ENCODE results near the gene MFAP3L.
"Not testable (repeated sequence)": the region's sequence is repeated elsewhere in the genome, so short reads cannot be mapped to it uniquely, and the experiment has no call there.

The MFAP3L gene

DNA sequence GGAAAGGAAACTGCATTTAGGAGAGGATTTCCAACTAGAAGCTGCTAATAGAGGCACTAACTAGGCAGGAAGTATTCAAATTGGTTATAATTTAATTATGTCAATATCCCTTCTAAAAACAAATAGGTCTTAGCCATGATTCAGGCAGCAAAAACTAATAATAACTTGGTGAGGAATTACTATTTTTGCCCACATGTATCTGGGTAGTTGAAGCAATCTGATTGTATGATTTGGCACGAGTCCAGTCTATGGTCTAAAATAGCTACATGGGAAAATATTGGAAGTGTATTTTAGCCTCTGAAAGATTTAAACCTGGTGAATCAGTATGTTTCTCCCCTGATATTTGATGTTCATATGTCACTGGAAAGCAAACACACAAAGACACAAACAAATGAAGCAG is 62.2 kb downstream of the MFAP3L start:
- Histone ChIP-seq H3K27ac (ENCODE audit: low read length) (no peak overlapping the region), H3K4me1 (ENCODE audit: control insufficient read depth, insufficient read depth, low read length) (no peaks in the 10 kb centered on the region), H3K9me3 (ENCODE audit: control insufficient read depth in 2 of 2, low read length in 2 of 2) (no peaks in the 10 kb centered on the region), H3K9ac (ENCODE audit: low read length in 2 of 2) (no peak overlapping the region), H3K27me3 (ENCODE audit: control insufficient read depth in 1 of 2, insufficient read depth in 2 of 2, low read length in 2 of 2) (no peaks in the 10 kb centered on the region), H3K36me3 (ENCODE audit: control insufficient read depth in 2 of 2, insufficient read depth in 2 of 2, low read length in 2 of 2) (no peaks in the 10 kb centered on the region), H3K4me3 (ENCODE audit: low read length in 2 of 2) (no peak overlapping the region)

DNA sequence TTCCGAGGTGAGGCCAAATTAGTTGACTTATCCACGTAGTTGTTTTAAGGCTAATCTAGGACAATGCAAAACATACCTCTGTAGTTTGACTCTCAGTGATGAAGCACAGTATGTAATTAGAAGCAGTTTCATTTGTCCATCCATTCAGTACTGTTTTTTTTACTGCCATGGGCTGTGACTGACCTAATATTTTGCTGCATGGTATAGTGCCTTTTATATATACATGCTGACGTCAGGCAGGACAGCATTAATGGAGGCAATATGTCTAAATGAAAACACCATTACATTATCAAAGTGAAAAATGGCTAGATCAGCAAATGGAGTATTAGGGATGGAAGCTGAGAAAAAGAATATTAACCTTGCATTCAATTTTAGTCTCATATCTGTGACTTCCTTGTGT is 66.9 kb downstream of the MFAP3L start:
- Histone ChIP-seq H3K4me1 (ENCODE audit: control insufficient read depth, insufficient read depth, low read length) (no peaks in the 10 kb centered on the region), H3K36me3 (ENCODE audit: control insufficient read depth in 2 of 2, insufficient read depth in 2 of 2, low read length in 2 of 2) (no peaks in the 10 kb centered on the region), H3K27me3 (ENCODE audit: control insufficient read depth in 1 of 2, insufficient read depth in 2 of 2, low read length in 2 of 2) (no peaks in the 10 kb centered on the region), H3K9me3 (ENCODE audit: control insufficient read depth in 2 of 2, low read length in 2 of 2) (peaks cover 0 to 2% of the 10 kb centered on the region in 2 donors), H3K27ac (ENCODE audit: low read length) (no peak overlapping the region), H3K9ac (ENCODE audit: low read length in 2 of 2) (no peak overlapping the region), H3K4me3 (ENCODE audit: low read length in 2 of 2) (no peak overlapping the region)

DNA sequence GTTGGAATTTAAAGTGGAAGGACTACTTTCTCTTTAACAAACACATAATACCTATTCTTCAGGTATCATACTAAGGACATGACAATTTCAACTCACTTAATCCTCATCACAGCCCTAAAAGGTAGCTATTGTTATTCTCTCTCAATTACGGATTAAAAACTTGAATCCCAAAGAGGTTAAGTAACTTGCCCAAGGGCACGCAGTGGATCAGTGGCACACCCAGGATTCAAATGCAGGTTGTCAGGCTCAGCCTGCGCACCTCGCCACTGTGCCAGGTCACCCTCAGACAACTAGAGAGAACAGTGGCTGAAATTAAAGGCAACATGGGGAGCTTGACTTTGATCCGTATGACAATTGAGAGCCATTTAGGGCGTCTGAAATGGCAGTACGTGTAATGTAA is 67.6 kb downstream of the MFAP3L start:
- Histone ChIP-seq H3K27ac (ENCODE audit: low read length) (no peak overlapping the region), H3K4me1 (ENCODE audit: control insufficient read depth, insufficient read depth, low read length) (no peaks in the 10 kb centered on the region), H3K4me3 (ENCODE audit: low read length in 2 of 2) (no peak overlapping the region), H3K27me3 (ENCODE audit: control insufficient read depth in 1 of 2, insufficient read depth in 2 of 2, low read length in 2 of 2) (no peaks in the 10 kb centered on the region), H3K36me3 (ENCODE audit: control insufficient read depth in 2 of 2, insufficient read depth in 2 of 2, low read length in 2 of 2) (no peaks in the 10 kb centered on the region), H3K9me3 (ENCODE audit: control insufficient read depth in 2 of 2, low read length in 2 of 2) (peaks cover 0 to 2% of the 10 kb centered on the region in 2 donors), H3K9ac (ENCODE audit: low read length in 2 of 2) (no peak overlapping the region)

DNA sequence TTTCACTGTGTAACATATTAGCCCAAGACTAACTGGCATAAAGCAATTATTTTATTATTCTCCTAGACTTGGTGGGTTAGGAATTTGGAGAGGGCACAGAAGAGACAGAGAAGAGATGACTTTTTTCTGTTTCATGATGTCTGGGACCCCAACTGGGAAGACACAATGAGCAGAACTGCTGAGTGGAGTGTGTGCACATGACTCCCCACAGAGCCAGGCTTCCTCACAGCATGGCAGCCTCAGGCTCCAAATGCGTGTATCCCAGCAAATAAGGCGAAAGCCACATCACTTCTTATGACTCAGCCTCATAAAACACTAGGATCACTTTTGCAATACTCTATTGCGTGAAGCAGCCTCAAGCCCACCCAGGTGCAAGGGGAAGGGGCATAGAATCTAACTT is 68.4 kb downstream of the MFAP3L start:
- Histone ChIP-seq H3K27ac (ENCODE audit: low read length) (no peak overlapping the region), H3K36me3 (ENCODE audit: control insufficient read depth in 2 of 2, insufficient read depth in 2 of 2, low read length in 2 of 2) (no peaks in the 10 kb centered on the region), H3K4me1 (ENCODE audit: control insufficient read depth, insufficient read depth, low read length) (no peaks in the 10 kb centered on the region), H3K4me3 (ENCODE audit: low read length in 2 of 2) (no peak overlapping the region), H3K9ac (ENCODE audit: low read length in 2 of 2) (no peak overlapping the region), H3K9me3 (ENCODE audit: control insufficient read depth in 2 of 2, low read length in 2 of 2) (peaks cover 0 to 2% of the 10 kb centered on the region in 2 donors), H3K27me3 (ENCODE audit: control insufficient read depth in 1 of 2, insufficient read depth in 2 of 2, low read length in 2 of 2) (peaks cover 0 to 2% of the 10 kb centered on the region in 2 donors)

DNA sequence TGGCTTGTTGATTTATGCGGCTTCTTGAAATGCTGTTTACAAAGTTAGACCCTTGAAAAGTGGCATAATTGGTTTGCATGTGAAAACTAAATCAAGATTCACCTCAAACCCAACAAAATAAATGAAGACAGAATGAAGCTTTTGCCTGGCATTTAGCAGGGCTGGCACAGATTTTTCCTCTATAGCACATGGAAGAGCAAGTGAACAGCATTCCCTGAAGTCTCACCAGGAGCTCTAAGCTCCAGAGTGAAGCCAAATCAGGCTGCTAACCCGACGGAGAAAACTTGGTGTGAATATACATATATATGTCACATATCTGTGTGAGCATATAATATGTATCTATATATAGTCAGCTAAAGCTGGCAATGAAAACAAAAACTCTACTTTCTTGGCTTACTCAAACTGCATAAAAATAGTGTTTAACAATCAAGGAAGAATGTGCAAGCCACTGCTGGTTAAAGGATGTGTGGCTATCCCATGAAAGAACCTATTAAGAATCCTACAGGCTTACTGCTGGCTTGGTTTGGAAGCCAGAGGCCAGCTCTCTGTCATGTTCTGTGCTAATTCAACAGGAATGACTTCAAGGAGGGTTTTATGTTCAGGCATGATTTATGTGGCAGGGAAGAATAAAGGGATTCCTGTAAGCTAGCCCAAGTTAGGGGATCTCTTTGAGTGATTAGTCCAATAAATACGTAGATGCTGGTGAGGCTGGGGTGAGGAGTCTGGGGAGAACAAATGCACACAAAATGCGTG is 69.9 kb downstream of the MFAP3L start:
- Histone ChIP-seq H3K4me3 (ENCODE audit: low read length in 2 of 2) (no peak overlapping the region), H3K4me1 (ENCODE audit: control insufficient read depth, insufficient read depth, low read length) (no peaks in the 10 kb centered on the region), H3K9me3 (ENCODE audit: control insufficient read depth in 2 of 2, low read length in 2 of 2) (peaks cover 0 to 2% of the 10 kb centered on the region in 2 donors), H3K36me3 (ENCODE audit: control insufficient read depth in 2 of 2, insufficient read depth in 2 of 2, low read length in 2 of 2) (no peaks in the 10 kb centered on the region), H3K9ac (ENCODE audit: low read length in 2 of 2) (no peak overlapping the region), H3K27me3 (ENCODE audit: control insufficient read depth in 1 of 2, insufficient read depth in 2 of 2, low read length in 2 of 2) (peaks cover 0 to 2% of the 10 kb centered on the region in 2 donors), H3K27ac (ENCODE audit: low read length) (no peak overlapping the region)

DNA sequence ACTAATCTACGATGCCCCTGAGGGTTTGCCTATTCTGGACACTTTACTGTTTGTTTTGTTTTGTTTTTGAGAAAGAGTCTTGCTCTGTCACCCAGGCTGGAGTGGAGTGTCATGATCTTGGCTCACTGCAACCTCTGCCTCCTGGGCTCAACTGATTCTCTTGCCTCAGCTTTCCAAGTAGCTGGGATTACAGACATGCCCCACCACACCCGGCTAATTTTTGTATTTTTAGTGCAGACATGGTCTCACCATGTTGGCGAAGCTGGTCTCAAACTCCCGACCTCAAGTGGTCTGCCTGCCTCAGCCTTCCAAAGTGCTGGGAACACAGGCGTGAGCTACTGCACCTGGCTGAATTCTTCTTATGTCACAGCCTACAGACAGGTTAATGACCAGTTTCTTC is 70.7 kb downstream of the MFAP3L start:
- no peaks in the 10 kb centered on the region for H3K36me3 ChIP-seq (ENCODE audit: control insufficient read depth in 2 of 2, insufficient read depth in 2 of 2, low read length in 2 of 2)
- no peaks in the 10 kb centered on the region for H3K4me1 ChIP-seq (ENCODE audit: control insufficient read depth, insufficient read depth, low read length)
- H3K4me3 ChIP-seq (ENCODE audit: low read length in 2 of 2) = no peak overlapping the region
- no peak overlapping the region for H3K9ac ChIP-seq (ENCODE audit: low read length in 2 of 2)
- H3K9me3 ChIP-seq (ENCODE audit: control insufficient read depth in 2 of 2, low read length in 2 of 2) = peaks cover 0 to 2% of the 10 kb centered on the region in 2 donors
- no peak overlapping the region for H3K27ac ChIP-seq (ENCODE audit: low read length)
- H3K27me3 ChIP-seq (ENCODE audit: control insufficient read depth in 1 of 2, insufficient read depth in 2 of 2, low read length in 2 of 2) = peaks cover 0 to 2% of the 10 kb centered on the region in 2 donors

DNA sequence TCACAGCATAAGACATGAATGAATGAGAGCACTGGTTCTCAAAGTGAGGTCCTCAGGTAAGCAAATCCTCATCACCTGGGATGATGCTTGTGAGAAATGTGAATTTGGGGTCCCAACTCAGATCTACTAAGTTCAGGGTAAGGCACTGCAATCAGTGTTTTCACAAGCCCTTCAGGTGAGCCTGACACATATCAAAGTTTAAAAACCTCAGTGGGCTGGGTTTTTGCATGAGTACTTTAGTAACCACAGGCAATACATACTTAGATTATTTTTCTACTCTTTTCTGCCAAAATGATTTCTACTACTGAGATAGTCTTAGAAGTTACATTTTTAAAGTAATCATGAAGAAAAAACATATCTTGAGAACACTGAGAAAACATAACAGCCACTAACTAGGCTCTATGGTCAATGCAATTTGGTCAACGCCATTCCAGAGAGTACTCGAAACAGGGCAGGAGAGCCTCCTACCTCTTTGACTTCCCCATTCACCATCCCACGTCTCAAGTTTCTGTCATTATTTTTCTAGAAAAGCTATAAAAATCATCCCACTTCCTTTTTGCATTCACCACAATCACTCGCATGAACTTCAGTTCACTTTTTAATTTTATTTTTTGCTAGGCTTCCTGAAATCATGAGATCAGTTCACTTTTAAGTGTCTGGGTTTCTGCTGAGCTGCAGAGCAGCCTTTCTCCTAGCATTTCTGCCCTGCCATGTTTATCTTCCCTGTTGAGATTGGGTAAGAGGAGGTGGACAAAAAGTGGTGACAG is 73.8 kb downstream of the MFAP3L start:
- H3K27me3 ChIP-seq (ENCODE audit: control insufficient read depth in 1 of 2, insufficient read depth in 2 of 2, low read length in 2 of 2) = peaks cover 0 to 2% of the 10 kb centered on the region in 2 donors
- H3K4me1 ChIP-seq (ENCODE audit: control insufficient read depth, insufficient read depth, low read length) = no peaks in the 10 kb centered on the region
- no peaks in the 10 kb centered on the region for H3K36me3 ChIP-seq (ENCODE audit: control insufficient read depth in 2 of 2, insufficient read depth in 2 of 2, low read length in 2 of 2)
- H3K4me3 ChIP-seq (ENCODE audit: low read length in 2 of 2) = no peak overlapping the region
- H3K9ac ChIP-seq (ENCODE audit: low read length in 2 of 2) = no peak overlapping the region
- H3K9me3 ChIP-seq (ENCODE audit: control insufficient read depth in 2 of 2, low read length in 2 of 2) = no peaks in the 10 kb centered on the region
- no peak overlapping the region for H3K27ac ChIP-seq (ENCODE audit: low read length)

DNA sequence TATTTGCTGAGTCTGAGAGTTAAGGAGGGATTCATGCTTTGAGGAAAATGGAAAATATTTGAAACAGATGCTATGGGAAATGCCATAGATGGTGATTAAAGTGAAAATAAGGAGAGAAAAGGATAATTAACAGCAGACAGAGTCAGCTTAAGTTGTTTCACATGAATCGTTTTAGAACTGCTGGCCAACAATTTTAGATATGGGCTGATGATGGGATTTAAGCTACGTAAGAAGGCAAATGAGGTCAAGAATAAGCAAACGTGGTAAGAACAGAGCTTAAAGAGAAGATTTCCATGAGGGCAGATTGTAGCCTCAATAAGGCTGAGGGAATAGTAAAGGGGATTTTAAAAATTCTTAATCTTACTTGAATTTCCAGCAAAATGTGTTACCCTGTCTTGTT is 77.9 kb downstream of the MFAP3L start:
- Histone ChIP-seq H3K9ac (ENCODE audit: low read length in 2 of 2) (no peak overlapping the region), H3K36me3 (ENCODE audit: control insufficient read depth in 2 of 2, insufficient read depth in 2 of 2, low read length in 2 of 2) (no peaks in the 10 kb centered on the region), H3K27ac (ENCODE audit: low read length) (no peak overlapping the region), H3K4me1 (ENCODE audit: control insufficient read depth, insufficient read depth, low read length) (no peaks in the 10 kb centered on the region), H3K27me3 (ENCODE audit: control insufficient read depth in 1 of 2, insufficient read depth in 2 of 2, low read length in 2 of 2) (peaks cover 0 to 2% of the 10 kb centered on the region in 2 donors), H3K9me3 (ENCODE audit: control insufficient read depth in 2 of 2, low read length in 2 of 2) (no peaks in the 10 kb centered on the region), H3K4me3 (ENCODE audit: low read length in 2 of 2) (no peak overlapping the region)

DNA sequence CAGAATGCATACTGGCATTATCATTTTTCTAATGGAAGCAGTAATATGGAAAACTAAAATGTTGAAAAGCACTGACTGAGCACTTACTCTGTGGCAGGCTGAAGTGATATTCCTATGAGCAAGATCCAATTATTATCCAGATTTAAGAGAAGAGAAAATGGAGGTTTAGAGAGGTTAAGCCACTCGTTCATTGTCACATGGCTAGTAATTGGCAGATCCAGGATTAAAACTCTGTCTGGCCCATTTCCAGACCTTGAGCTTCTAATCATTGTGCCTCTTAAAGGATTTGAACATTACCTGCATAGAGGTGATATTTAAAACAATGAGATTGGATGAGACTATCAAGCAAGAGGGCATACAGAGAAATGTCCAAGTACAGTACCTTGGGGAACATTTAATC is 80.6 kb downstream of the MFAP3L start:
- Histone ChIP-seq H3K4me3 (ENCODE audit: low read length in 2 of 2) (no peak overlapping the region), H3K27me3 (ENCODE audit: control insufficient read depth in 1 of 2, insufficient read depth in 2 of 2, low read length in 2 of 2) (no peaks in the 10 kb centered on the region), H3K9me3 (ENCODE audit: control insufficient read depth in 2 of 2, low read length in 2 of 2) (no peaks in the 10 kb centered on the region), H3K27ac (ENCODE audit: low read length) (no peak overlapping the region), H3K9ac (ENCODE audit: low read length in 2 of 2) (no peak overlapping the region), H3K4me1 (ENCODE audit: control insufficient read depth, insufficient read depth, low read length) (no peaks in the 10 kb centered on the region), H3K36me3 (ENCODE audit: control insufficient read depth in 2 of 2, insufficient read depth in 2 of 2, low read length in 2 of 2) (no peaks in the 10 kb centered on the region)

DNA sequence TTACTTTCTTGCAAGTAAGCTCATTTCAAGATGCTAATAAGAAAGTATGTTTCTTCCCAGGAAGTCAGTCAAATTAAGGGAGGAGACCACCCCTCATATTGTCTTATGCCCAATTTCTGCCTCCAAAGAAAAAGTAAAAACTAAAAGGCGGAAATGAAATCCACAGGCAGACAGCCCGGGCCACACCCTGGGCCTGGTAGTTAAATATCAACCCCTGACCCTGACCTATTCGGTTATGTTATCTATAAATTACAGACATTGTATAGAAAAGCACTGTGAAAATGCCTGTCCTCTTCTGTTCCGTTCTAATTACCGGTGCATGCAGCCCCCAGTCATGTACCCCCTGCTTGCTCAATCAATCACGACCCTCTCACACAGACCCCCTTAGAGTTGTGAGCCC is 82.6 kb downstream of the MFAP3L start:
- H3K4me1 ChIP-seq (ENCODE audit: control insufficient read depth, insufficient read depth, low read length); H3K9ac ChIP-seq (ENCODE audit: low read length in 2 of 2); H3K4me3 ChIP-seq (ENCODE audit: low read length in 2 of 2); H3K9me3 ChIP-seq (ENCODE audit: control insufficient read depth in 2 of 2, low read length in 2 of 2); H3K27me3 ChIP-seq (ENCODE audit: control insufficient read depth in 1 of 2, insufficient read depth in 2 of 2, low read length in 2 of 2); H3K27ac ChIP-seq (ENCODE audit: low read length); H3K36me3 ChIP-seq (ENCODE audit: control insufficient read depth in 2 of 2, insufficient read depth in 2 of 2, low read length in 2 of 2): not testable (repeated sequence)

DNA sequence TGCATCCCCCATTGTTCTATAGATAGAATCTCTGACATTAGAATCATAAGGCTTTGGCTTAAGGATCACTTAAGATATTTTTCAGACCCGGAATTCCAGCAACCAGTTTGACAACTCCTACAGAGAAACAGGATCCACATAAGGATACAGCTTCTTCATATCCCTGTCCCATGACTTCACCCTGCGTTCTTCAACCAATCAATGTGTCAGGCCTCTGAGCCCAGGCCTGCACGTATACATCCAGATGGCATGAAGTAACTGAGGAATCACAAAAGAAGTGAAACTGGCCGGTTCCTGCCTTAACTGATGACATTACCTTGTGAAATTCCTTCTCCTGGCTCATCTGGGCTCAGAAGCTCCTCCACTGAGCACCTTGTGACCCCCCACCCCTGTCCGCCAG is 85.1 kb downstream of the MFAP3L start:
- H3K27me3 ChIP-seq (ENCODE audit: control insufficient read depth in 1 of 2, insufficient read depth in 2 of 2, low read length in 2 of 2) = no peaks in the 10 kb centered on the region
- no peak overlapping the region for H3K4me3 ChIP-seq (ENCODE audit: low read length in 2 of 2)
- no peak overlapping the region for H3K27ac ChIP-seq (ENCODE audit: low read length)
- H3K9me3 ChIP-seq (ENCODE audit: control insufficient read depth in 2 of 2, low read length in 2 of 2) = no peaks in the 10 kb centered on the region
- H3K9ac ChIP-seq (ENCODE audit: low read length in 2 of 2) = no peak overlapping the region
- no peaks in the 10 kb centered on the region for H3K4me1 ChIP-seq (ENCODE audit: control insufficient read depth, insufficient read depth, low read length)
- H3K36me3 ChIP-seq (ENCODE audit: control insufficient read depth in 2 of 2, insufficient read depth in 2 of 2, low read length in 2 of 2) = no peaks in the 10 kb centered on the region

Measured in stomach smooth muscle (tissue), 2 donors.